NCI-H2107 (cell line): ENCODE results near the gene RYR2.

Experiments
- DNase-seq: peaks from one replicate; lab custom pipeline; 2025; lab: John Stamatoyannopoulos, UW

The RYR2 gene

GRCh38 chr1:237467320-237467719 lies 425.3 kb downstream of the RYR2 start:
- DNase-seq = no peak

GRCh38 chr1:237470712-237471338 lies 428.8 kb downstream of the RYR2 start:
- DNase-seq = no peak

GRCh38 chr1:237471377-237471776 lies 429.4 kb downstream of the RYR2 start:
- DNase-seq = no peak

- DNase-seq = no peak
Measured at GRCh38 chr1:237471956-237472355, 430.0 kb downstream of the RYR2 start.

- DNase-seq = no peak
Measured at GRCh38 chr1:237473854-237474253, 431.9 kb downstream of the RYR2 start.

- no peak for DNase-seq
Measured at GRCh38 chr1:237478082-237478481, 436.1 kb downstream of the RYR2 start.

- DNase-seq = no peak
Measured at GRCh38 chr1:237478842-237479241, 436.9 kb downstream of the RYR2 start.

GRCh38 chr1:237482777-237483176 lies 440.8 kb downstream of the RYR2 start:
- DNase-seq = no peak

- no peak for DNase-seq
Measured at GRCh38 chr1:237492359-237492758, 450.4 kb downstream of the RYR2 start.

GRCh38 chr1:237500566-237500965 lies 458.6 kb downstream of the RYR2 start:
- no peak for DNase-seq

- DNase-seq = no peak
Measured at GRCh38 chr1:237503292-237503691, 461.3 kb downstream of the RYR2 start.

GRCh38 chr1:237507005-237507404 lies 465.0 kb downstream of the RYR2 start:
- DNase-seq = no peak

GRCh38 chr1:237509748-237510147 lies 467.8 kb downstream of the RYR2 start:
- DNase-seq = no peak

- DNase-seq = no peak
Measured at GRCh38 chr1:237525102-237525501, 483.1 kb downstream of the RYR2 start.

GRCh38 chr1:237527761-237528160 lies 485.8 kb downstream of the RYR2 start:
- no peak for DNase-seq

GRCh38 chr1:237528545-237528944 lies 486.6 kb downstream of the RYR2 start:
- no peak for DNase-seq

- no peak for DNase-seq
Measured at GRCh38 chr1:237539055-237539454, 497.1 kb downstream of the RYR2 start.

GRCh38 chr1:237542525-237543418 lies 500.8 kb downstream of the RYR2 start:
- no peak for DNase-seq

- DNase-seq = no peak
Measured at GRCh38 chr1:237553078-237553477, 511.1 kb downstream of the RYR2 start.

GRCh38 chr1:237556911-237557310 lies 514.9 kb downstream of the RYR2 start:
- no peak for DNase-seq

- DNase-seq = no peak
Measured at GRCh38 chr1:237562242-237562823, 520.3 kb downstream of the RYR2 start.

- no peak for DNase-seq
Measured at GRCh38 chr1:237565236-237565635, 523.3 kb downstream of the RYR2 start.

- no peak for DNase-seq
Measured at GRCh38 chr1:237566581-237566980, 524.6 kb downstream of the RYR2 start.
